ENCODE data around the gene APOBEC4.
"Not testable (repeated sequence)": the region's sequence is repeated elsewhere in the genome, so short reads cannot be mapped to it uniquely, and the experiment has no call there.

Gene APOBEC4

GRCh38 chr1:183634429-183635065, 18.6 kb downstream of the APOBEC4 start:
- no peak for DNase-seq

- DNase-seq = peak; percentile 16
Measured at GRCh38 chr1:183633676-183634343, 19.3 kb downstream of the APOBEC4 start.

- DNase-seq = no peak
Measured at GRCh38 chr1:183632964-183633363, 20.2 kb downstream of the APOBEC4 start.

GRCh38 chr1:183632114-183632513, 21.0 kb downstream of the APOBEC4 start:
- no peak for DNase-seq

- no peak for DNase-seq
Measured at GRCh38 chr1:183630748-183631147, 22.4 kb downstream of the APOBEC4 start.

GRCh38 chr1:183628537-183628936, 24.6 kb downstream of the APOBEC4 start:
- no peak for DNase-seq

- not testable (repeated sequence) for DNase-seq
Measured at GRCh38 chr1:183626236-183626635, 26.9 kb downstream of the APOBEC4 start.

GRCh38 chr1:183622884-183623785, 30.0 kb downstream of the APOBEC4 start:
- no peak for DNase-seq

- DNase-seq = no peak
Measured at GRCh38 chr1:183622013-183622412, 31.1 kb downstream of the APOBEC4 start.

- no peak for DNase-seq
Measured at GRCh38 chr1:183620311-183620710, 32.8 kb downstream of the APOBEC4 start.

GRCh38 chr1:183619781-183620180, 33.3 kb downstream of the APOBEC4 start:
- DNase-seq = no peak

GRCh38 chr1:183618202-183618601, 34.9 kb downstream of the APOBEC4 start:
- not testable (repeated sequence) for DNase-seq

- DNase-seq = not testable (repeated sequence)
Measured at GRCh38 chr1:183612975-183613374, 40.1 kb downstream of the APOBEC4 start.

GRCh38 chr1:183612407-183612806, 40.7 kb downstream of the APOBEC4 start:
- no peak for DNase-seq

- DNase-seq = no peak
Measured at GRCh38 chr1:183611021-183611420, 42.1 kb downstream of the APOBEC4 start.

- DNase-seq = no peak
Measured at GRCh38 chr1:183609759-183610452, 43.2 kb downstream of the APOBEC4 start.

- DNase-seq = no peak
Measured at GRCh38 chr1:183609313-183609712, 43.8 kb downstream of the APOBEC4 start.

GRCh38 chr1:183607322-183607980, 45.7 kb downstream of the APOBEC4 start:
- no peak for DNase-seq

- DNase-seq = no peak
Measured at GRCh38 chr1:183605904-183606303, 47.2 kb downstream of the APOBEC4 start.

GRCh38 chr1:183604815-183605214, 48.3 kb downstream of the APOBEC4 start:
- DNase-seq = no peak

- no peak for DNase-seq
Measured at GRCh38 chr1:183604038-183604808, 48.9 kb downstream of the APOBEC4 start.

Data from right kidney (tissue), 1 donor.